ENCODE results near the gene TPGS1. TPM values are rescaled to one million over a fixed set of nuclear protein-coding genes. Genes with fewer than 3 reads are reported as not detected.
A peak's percentile ranks its signal among the peaks of the same experiment; 100 is the strongest.

The TPGS1 gene
- total and polyA plus RNA-seq, 2 donors (not counting 3 experiments of a cell fraction or from before 2014, with no cell fraction given): 20.9 to 24.7 TPM

DNA sequence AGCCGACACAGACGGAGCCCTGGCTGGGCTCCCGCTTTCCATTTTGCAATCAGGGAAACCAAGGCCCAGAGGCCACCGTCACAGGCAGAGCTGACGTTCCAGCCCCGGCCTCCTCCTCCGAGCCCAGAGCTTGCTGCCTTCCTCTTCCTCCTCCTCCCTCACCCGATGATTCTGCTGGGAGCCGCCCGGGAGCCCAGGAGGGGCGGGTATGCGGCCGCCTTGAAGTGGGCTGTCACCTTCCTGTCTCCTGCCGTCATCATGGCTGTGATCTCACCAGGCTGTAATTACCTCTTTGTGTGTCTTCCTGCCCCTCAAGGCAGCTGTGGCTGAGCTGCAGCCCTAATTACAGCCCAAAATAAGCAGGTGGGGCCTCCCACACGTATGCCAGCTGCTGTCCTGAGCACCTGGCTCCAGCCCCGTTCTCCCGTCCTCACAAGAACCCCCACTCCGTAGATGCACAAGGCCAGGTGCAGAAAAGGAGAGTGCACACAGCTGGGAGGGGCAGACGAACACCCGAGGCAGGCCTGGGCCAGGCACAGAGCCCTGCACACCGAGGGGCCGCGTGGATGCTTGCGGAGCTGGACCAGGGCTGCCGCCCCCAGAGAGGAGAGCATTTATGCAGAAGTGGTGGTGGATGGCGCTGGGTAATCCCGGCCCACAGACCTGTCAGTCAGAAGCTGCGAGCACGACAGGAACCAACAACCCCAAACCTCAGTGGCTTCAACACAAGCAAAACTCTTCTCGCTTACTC is 4.0 kb downstream of the TPGS1 start:
- Histone ChIP-seq H3K79me2 (ENCODE audit: control insufficient read depth, insufficient read depth, low read length) (peaks cover 8% of the 10 kb centered on the region), H3K9me3 (replicated peaks; ENCODE audit: control insufficient read depth, insufficient read depth, low read length) (no peaks in the 10 kb centered on the region), H3K4me3 (replicated peaks in 1 of 3; ENCODE audit: insufficient read depth in 1 of 3, low read depth in 1 of 3, low read length in 3 of 3) (no peak overlapping the region), H3K4me2 (ENCODE audit: insufficient read depth, low read length) (peak overlapping the region; percentile 47), H3K27ac (ENCODE audit: insufficient read depth, low read depth, low read length) (peak overlapping the region; percentile 84), H3K9ac (replicated peaks; ENCODE audit: extremely low read depth, insufficient read depth, low read length) (peak overlapping the region; percentile 62), H4K20me1 (replicated peaks; ENCODE audit: control insufficient read depth, extremely low read depth, insufficient read depth, low read length) (no peaks in the 10 kb centered on the region), H3K4me1 (ENCODE audit: control insufficient read depth, extremely low read depth, insufficient read depth, low read length) (peaks cover 17% of the 10 kb centered on the region), H3K9me1 (replicated peaks; ENCODE audit: control insufficient read depth, extremely low read depth, insufficient read depth, low read length) (no peaks in the 10 kb centered on the region), H2AFZ (ENCODE audit: low read depth, low read length) (peak overlapping the region; percentile 20), H3K36me3 (ENCODE audit: control insufficient read depth in 2 of 2, extremely low read depth in 1 of 2, insufficient read depth in 2 of 2, low read length in 2 of 2) (no peaks in the 10 kb centered on the region), H3K27me3 (ENCODE audit: control insufficient read depth in 2 of 2, insufficient read depth in 2 of 2, low read length in 2 of 2) (no peaks in the 10 kb centered on the region)
- dilution Hi-C loops (cut with MboI; ENCODE audit: extremely low pct_ligation_motif_present, low sequenced_read_pairs): no loop called here
- peak; percentile 34 for TF ChIP-seq POLR2A (IDR thresholded peaks at IDR 0.05; ENCODE audit: low read depth, low read length)
- TF ChIP-seq MYC (IDR thresholded peaks at IDR 0.05; ENCODE audit: low read depth, low read length): no peak
- no peak for TF ChIP-seq GATA2 (IDR thresholded peaks at IDR 0.05; ENCODE audit: insufficient read depth, insufficient read length, low read depth, low read length)
- FAIRE-seq (no peak), DNase-seq (ENCODE audit: low read depth, low spot score) (peak; percentile 71)
- CTCF ChIA-PET: interaction anchor here (0.7 to 2.8 kb wide), 23 partner anchors 10 to 223 kb away, joined by 3 to 36 read pairs (median 5); partner anchors contain the start of gene CDC34
- BruUV-seq (replicated peaks): no TSS peak
- intact Hi-C loops (cut with micrococcal nuclease): loop anchor here (2.0 kb wide), 2 partner anchors 20 to 62 kb away; partner anchors contain the start of genes BSG and CDC34
- POLR2A ChIA-PET: interaction anchor here (1.2 kb wide), 1 partner anchor 21 kb away, joined by 5 read pairs; the partner anchor contains the start of gene CDC34

DNA sequence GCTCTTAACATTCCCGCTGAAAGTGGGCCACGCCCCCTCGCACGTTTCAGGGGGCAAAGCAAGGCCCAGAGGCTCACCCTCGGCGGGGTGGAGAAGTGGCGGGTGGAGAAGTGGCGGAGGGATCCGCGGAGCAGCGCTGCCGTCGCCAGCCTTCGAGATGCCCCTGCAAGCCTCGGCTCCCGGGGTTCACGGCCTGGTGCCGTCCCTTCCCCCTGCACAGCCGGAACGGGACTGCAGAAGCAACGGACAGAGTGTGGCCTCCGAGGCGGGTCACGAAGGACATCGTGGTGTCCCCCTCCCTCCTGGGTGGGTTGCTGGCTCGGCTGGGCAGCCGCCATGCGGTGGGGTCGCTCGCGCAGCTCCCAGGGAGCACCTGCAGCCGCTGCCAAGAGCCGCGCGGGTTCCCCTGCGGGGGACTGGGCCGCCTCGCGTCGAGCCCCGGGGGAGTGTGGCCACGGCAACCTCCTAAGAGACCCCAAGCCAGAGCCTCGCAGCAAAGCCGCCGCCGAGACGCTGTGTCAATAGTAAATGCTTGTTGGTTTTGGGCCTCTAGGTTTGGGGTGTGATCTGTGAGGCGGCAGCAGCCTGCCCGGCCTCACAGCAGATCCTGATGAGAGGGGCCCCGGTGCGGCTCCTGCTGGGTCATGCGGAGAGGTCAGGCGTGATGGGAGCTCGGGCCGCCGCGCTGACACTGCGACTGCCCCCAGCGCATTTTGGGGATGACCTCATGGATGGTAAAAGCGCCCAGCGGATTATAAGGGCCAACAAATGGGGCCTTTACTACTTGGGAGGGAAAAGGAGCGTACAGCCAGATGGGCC is 5.5 kb downstream of the TPGS1 start:
- H3K79me2 ChIP-seq (ENCODE audit: control insufficient read depth, insufficient read depth, low read length): peaks cover 8% of the 10 kb centered on the region
- H3K36me3 ChIP-seq (ENCODE audit: control insufficient read depth in 2 of 2, extremely low read depth in 1 of 2, insufficient read depth in 2 of 2, low read length in 2 of 2): no peaks in the 10 kb centered on the region
- no peak for DNase-seq (ENCODE audit: low read depth, low spot score)
- no peak overlapping the region for H3K9ac ChIP-seq (replicated peaks; ENCODE audit: extremely low read depth, insufficient read depth, low read length)
- intact Hi-C loops (cut with micrococcal nuclease) (no loop called here), dilution Hi-C loops (cut with MboI; ENCODE audit: extremely low pct_ligation_motif_present, low sequenced_read_pairs) (no loop called here)
- FAIRE-seq: no peak
- no peaks in the 10 kb centered on the region for H3K9me3 ChIP-seq (replicated peaks; ENCODE audit: control insufficient read depth, insufficient read depth, low read length)
- no TSS peak for BruUV-seq (replicated peaks)
- no peaks in the 10 kb centered on the region for H4K20me1 ChIP-seq (replicated peaks; ENCODE audit: control insufficient read depth, extremely low read depth, insufficient read depth, low read length)
- peaks cover 14% of the 10 kb centered on the region for H3K4me1 ChIP-seq (ENCODE audit: control insufficient read depth, extremely low read depth, insufficient read depth, low read length)
- ChIA-PET POLR2A (no interaction called here), CTCF (interaction anchor here (2.8 kb wide), 1 partner anchor 17 kb away, joined by 9 read pairs; no protein-coding TSS in a partner anchor)
- TF ChIP-seq MYC (IDR thresholded peaks at IDR 0.05; ENCODE audit: low read depth, low read length): no peak
- no peak for TF ChIP-seq POLR2AphosphoS5 (IDR thresholded peaks at IDR 0.05; ENCODE audit: insufficient read depth, low read depth, low read length)
- no peak for TF ChIP-seq POLR2A (IDR thresholded peaks at IDR 0.05; ENCODE audit: low read depth, low read length)
- TF ChIP-seq EZH2 (IDR thresholded peaks at IDR 0.05; ENCODE audit: borderline replicate concordance, low read depth, low read length, severe bottlenecking): no peak
- TF ChIP-seq FOS (IDR thresholded peaks at IDR 0.05; ENCODE audit: borderline replicate concordance, insufficient read depth, low read length): no peak
- no peak for TF ChIP-seq GATA2 (IDR thresholded peaks at IDR 0.05; ENCODE audit: insufficient read depth, insufficient read length, low read depth, low read length)
- TF ChIP-seq, protein P1, sequence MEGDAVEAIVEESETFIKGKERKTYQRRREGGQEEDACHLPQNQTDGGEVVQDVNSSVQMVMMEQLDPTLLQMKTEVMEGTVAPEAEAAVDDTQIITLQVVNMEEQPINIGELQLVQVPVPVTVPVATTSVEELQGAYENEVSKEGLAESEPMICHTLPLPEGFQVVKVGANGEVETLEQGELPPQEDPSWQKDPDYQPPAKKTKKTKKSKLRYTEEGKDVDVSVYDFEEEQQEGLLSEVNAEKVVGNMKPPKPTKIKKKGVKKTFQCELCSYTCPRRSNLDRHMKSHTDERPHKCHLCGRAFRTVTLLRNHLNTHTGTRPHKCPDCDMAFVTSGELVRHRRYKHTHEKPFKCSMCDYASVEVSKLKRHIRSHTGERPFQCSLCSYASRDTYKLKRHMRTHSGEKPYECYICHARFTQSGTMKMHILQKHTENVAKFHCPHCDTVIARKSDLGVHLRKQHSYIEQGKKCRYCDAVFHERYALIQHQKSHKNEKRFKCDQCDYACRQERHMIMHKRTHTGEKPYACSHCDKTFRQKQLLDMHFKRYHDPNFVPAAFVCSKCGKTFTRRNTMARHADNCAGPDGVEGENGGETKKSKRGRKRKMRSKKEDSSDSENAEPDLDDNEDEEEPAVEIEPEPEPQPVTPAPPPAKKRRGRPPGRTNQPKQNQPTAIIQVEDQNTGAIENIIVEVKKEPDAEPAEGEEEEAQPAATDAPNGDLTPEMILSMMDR (IDR thresholded peaks at IDR 0.05; ENCODE audit: extremely low read depth in 1 of 2, insufficient read depth in 1 of 2, low read depth in 1 of 2, low read length in 2 of 2): no peak
- TF ChIP-seq, protein P2, sequence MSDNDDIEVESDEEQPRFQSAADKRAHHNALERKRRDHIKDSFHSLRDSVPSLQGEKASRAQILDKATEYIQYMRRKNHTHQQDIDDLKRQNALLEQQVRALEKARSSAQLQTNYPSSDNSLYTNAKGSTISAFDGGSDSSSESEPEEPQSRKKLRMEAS (IDR thresholded peaks at IDR 0.05; ENCODE audit: insufficient read depth, insufficient read length): no peak
- no peaks in the 10 kb centered on the region for H3K27me3 ChIP-seq (ENCODE audit: control insufficient read depth in 2 of 2, insufficient read depth in 2 of 2, low read length in 2 of 2)
- no peak overlapping the region for H3K4me3 ChIP-seq (replicated peaks in 1 of 3; ENCODE audit: insufficient read depth in 1 of 3, low read depth in 1 of 3, low read length in 3 of 3)
- no peak overlapping the region for H3K27ac ChIP-seq (ENCODE audit: insufficient read depth, low read depth, low read length)
- no peaks in the 10 kb centered on the region for H3K9me1 ChIP-seq (replicated peaks; ENCODE audit: control insufficient read depth, extremely low read depth, insufficient read depth, low read length)
- H2AFZ ChIP-seq (ENCODE audit: low read depth, low read length): no peak overlapping the region
- no peak overlapping the region for H3K4me2 ChIP-seq (ENCODE audit: insufficient read depth, low read length)

All from endothelial cell of umbilical vein (primary cell).